Activated naive CD4-positive, alpha-beta T cell treated with anti-CD3 and anti-CD28 coated beads, Interleukin-2, amount 50 U/mL, for 72 hours (primary cell): ENCODE data around the gene CADM2. TPM values are rescaled to one million over a fixed set of nuclear protein-coding genes. Genes with fewer than 3 reads are reported as not detected.
"Not testable (repeated sequence)": the region's sequence is repeated elsewhere in the genome, so short reads cannot be mapped to it uniquely, and the experiment has no call there.

ENCODE experiments used
- ATAC-seq, 2 donors: fragments of 150-1000 bp; cut with Tn5 transposase; 2 replicates each; pipeline ENCODE4 v1.10.0; 2021; ENCODE audit warnings: mild to moderate bottlenecking in 2 of 2, moderate library complexity in 2 of 2
- DNase-seq, 2 donors: peaks; one replicate each; pipeline ENCODE4 v3.0.0; 2021 to 2022; ENCODE audit warnings: low spot score in 2 of 2
- H3K27ac Mint-ChIP-seq, 2 donors: one replicate each; pipeline ENCODE4 v1.8.0; 2022; ENCODE audit warnings: mild to moderate bottlenecking in 2 of 2, mixed read lengths in 2 of 2
- H3K36me3 Mint-ChIP-seq, 2 donors: one replicate each; pipeline ENCODE4 v1.8.0; 2022; ENCODE audit warnings: mixed read lengths in 2 of 2
- H3K9me3 Mint-ChIP-seq, 2 donors: one replicate each; pipeline ENCODE4 v1.8.0; 2022; ENCODE audit warnings: mixed read lengths in 2 of 2
- total RNA-seq, 2 donors: library from RNA; stranded (reverse); gene quantifications; one replicate each; pipeline ENCODE4 v1.2.3, GENCODE V29; 2022

Gene CADM2
- total RNA-seq, 2 donors from 2014 or later, result not detected

DNA sequence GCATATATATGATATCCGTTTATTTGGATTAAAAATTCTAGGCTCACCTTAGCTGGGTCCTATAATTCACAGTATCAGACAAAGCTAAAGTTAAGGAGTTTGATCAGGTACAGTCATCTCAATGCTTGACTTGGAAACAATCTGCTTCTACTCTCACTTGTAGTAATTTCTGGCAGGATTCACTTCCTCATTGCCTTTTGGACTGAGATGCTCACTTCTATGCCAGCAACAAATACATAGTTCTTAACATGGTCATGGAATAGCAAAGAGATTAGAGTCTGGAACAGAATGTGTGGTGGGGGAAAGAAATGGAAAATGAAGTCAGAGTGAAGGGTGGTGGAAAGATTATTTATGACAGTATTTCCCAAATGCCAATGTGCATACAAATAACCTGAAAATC is 693.6 kb downstream of the CADM2 start:
- H3K27ac Mint-ChIP-seq, result no peak overlapping the region
- DNase-seq (no peak), ATAC-seq (no peak)
- H3K36me3 Mint-ChIP-seq, result no peaks in the 10 kb centered on the region
- H3K9me3 Mint-ChIP-seq, result peaks cover 19 to 36% of the 10 kb centered on the region in 2 donors

DNA sequence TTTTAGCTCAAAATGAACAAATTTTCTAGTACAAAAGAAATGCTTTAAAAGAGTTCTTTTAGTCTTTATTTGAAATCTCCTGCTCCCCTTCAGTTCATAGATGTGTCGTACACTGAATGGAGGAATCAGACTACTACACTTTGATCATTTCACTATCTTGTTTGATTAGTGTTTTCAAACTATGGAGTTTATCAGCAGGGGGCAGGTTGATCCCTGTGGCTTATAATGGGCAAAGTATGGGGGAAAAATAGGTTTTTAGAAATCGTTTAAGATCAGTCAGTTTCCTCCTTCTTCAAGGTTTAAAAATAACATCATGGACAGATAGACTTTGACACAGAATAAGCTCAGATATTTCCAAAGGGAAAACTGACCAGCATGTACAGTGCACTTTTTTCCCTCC is 701.7 kb downstream of the CADM2 start:
- peaks cover 6 to 10% of the 10 kb centered on the region in 2 donors for H3K9me3 Mint-ChIP-seq
- H3K36me3 Mint-ChIP-seq, result no peaks in the 10 kb centered on the region
- no peak overlapping the region for H3K27ac Mint-ChIP-seq
- DNase-seq (no peak), ATAC-seq (no peak)

DNA sequence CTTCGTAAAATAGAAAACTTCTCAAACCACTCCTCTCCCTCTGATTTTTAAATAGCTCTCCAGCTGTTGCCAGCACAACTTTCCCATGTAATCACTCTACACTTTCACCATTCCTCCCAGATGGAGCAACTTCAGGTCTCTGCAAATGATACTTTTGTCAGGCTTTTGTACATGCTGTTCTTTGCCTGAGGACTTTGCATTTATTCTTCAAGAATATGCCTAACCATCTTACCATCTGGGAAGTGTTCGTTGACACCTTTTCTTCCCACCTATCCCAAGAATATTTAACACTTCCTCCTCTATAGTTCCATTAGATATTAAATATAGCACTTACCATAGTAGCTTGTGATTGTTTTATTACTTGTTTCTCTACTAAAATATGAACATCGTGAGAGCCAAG is 703.7 kb downstream of the CADM2 start:
- Mint-ChIP-seq H3K9me3 (peaks cover 0 to 4% of the 10 kb centered on the region in 2 donors), H3K36me3 (no peaks in the 10 kb centered on the region), H3K27ac (no peak overlapping the region)
- no peak for DNase-seq
- ATAC-seq, result no peak

DNA sequence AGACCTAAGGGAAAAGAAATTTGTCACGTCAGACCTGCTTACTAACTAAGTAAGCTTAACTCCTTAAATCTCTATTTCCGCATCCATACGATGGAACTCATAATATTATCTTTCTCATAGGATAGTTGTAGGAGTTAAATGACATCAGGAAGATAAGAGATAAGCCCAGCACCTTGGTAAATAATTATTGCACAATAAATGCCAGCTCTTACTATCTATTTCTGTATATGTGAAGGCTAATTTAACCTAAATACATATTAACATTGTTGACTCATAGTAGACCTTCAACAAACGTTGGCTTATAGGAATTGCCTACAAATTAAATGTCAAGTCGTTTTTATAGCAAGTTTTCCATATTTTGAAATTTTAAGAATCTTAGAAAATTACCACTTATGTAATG is 709.0 kb downstream of the CADM2 start:
- no peak for DNase-seq
- H3K36me3 Mint-ChIP-seq, result no peaks in the 10 kb centered on the region
- peaks cover 0 to 9% of the 10 kb centered on the region in 2 donors for H3K9me3 Mint-ChIP-seq
- no peak for ATAC-seq
- no peak overlapping the region for H3K27ac Mint-ChIP-seq

DNA sequence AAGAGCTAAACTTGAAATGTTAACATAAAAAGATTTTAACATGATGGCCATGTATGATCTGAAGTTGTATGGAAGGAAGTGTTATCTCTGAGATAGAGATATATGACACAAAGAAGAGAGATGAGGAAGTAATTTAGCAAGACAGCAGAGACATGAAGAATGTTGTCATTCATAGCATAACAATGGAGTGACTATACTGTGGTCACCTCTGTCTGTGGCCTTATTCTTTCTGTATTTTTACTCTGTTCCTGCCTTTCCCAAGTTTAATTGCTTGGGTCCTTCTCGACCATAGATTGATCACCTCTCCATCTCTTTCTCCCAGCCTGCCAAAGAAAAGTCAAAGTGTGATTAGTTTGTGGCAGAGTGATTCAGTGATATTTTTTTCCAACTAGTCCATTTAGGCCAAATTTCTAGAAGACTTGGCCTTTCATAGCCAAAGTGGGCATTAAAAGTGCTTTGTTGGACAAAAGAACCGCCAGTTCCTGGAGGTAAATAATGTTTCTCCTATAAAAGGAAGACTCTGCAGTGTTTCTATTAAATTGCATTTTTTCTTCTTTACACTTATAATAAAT is 711.9 kb downstream of the CADM2 start:
- H3K36me3 Mint-ChIP-seq, result no peaks in the 10 kb centered on the region
- H3K9me3 Mint-ChIP-seq, result peaks cover 3 to 13% of the 10 kb centered on the region in 2 donors
- no peak overlapping the region for H3K27ac Mint-ChIP-seq
- no peak for DNase-seq
- no peak for ATAC-seq

DNA sequence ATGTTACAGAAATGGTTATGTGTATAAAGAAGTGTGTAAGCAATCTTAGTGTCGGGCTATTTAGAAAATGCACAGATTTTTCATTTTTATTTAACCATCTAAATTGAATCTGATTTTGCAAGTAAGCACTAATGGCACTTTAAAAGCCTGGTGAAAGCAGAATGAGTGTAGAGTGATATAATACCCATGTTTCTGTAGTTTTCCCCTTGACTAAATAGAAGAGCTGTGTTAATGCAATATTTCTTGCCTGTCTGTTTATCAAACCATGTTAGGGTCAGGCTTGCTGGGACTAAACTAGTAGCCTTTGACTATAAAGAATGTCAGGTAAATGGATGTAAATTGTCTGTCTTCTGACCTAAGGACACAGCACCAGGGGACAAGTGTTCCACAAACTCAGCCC is 714.0 kb downstream of the CADM2 start:
- no peak for ATAC-seq

DNA sequence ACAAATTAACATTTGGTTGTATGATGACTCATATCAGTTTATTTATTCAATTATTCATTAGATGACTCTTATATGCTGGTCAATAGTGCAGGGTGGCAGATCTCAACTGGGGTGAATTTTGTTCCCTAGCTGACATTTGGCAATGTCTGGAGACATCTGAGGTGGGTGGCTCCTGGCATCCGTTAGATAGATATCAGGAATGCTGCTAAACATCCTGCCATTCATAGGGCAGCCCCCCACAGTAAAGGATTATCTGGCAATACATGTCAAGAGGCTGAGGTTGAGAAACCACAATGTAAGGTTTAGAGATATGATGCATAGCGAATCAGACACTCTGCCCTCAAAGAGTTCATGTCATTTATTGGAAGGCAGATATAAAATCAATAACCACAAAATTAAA is 719.9 kb downstream of the CADM2 start:
- Mint-ChIP-seq H3K36me3 (no peaks in the 10 kb centered on the region), H3K27ac (no peak overlapping the region), H3K9me3 (peaks cover 0 to 10% of the 10 kb centered on the region in 2 donors)
- DNase-seq (no peak), ATAC-seq (no peak)

More for the DNA sequence above, 714.0 kb downstream of the CADM2 start:
- DNase-seq, result no peak
- peaks cover 3 to 17% of the 10 kb centered on the region in 2 donors for H3K9me3 Mint-ChIP-seq
- H3K27ac Mint-ChIP-seq, result no peak overlapping the region
- no peaks in the 10 kb centered on the region for H3K36me3 Mint-ChIP-seq

DNA sequence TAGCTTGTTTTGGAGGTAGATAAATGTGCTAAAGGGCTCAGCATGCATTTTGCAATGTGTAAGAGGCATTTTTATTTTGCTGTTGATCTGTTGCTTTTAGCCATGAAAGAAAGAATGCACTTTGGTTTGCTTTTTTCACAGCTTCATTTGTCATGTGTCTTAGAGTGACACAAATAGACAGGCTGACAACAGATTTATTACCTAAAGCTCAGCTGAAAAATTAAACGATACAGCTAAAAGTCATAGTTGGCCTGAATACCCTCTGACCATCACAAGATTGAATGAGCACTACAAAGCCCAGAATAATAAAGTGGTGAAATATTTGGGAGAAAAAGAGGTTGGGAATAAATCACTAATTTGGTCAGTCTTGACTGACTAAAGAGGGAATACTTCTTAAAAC is 723.1 kb downstream of the CADM2 start:
- DNase-seq (no peak), ATAC-seq (no peak)
- Mint-ChIP-seq H3K36me3 (no peaks in the 10 kb centered on the region), H3K27ac (no peak overlapping the region), H3K9me3 (peaks cover 5 to 11% of the 10 kb centered on the region in 2 donors)

DNA sequence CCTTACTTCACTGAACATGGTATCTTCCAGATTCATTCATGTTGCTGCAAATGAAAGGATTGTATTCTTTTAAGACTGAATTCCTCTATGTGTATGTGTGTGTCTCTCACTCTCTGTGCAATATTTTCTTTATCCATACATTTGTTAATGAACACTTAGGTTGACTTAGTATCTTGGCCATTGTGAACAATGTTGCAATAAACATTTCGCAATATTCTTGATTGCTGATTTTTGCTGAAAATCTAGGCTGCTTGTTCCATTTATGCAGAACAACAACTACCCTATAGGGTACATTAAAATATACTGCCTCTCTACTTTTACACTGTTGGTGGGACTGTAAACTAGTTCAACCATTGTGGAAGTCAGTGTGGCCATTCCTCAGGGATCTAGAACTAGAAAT is 732.4 kb downstream of the CADM2 start:
- DNase-seq (no peak), ATAC-seq (no peak)
- H3K36me3 Mint-ChIP-seq, result no peaks in the 10 kb centered on the region
- H3K27ac Mint-ChIP-seq, result no peak overlapping the region
- H3K9me3 Mint-ChIP-seq, result peaks cover 7% of the 10 kb centered on the region in 2 donors

DNA sequence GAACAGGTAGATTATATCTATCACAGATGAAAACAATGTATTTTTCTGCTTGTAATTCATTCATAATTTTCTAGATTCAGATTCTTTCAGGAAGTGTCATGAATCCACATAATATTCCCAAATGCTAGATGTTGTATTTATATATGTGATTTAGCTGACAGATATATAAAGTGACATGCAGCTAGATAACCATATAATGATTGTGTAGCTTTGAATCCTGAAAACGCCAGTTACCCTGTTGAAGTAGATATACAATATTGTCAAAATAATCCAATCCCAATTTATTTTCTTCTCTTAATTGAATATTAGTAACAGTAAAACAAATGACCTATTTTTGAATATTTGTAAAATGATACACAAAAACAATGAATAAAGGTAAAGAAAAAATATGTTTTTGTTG is 738.4 kb downstream of the CADM2 start:
- Mint-ChIP-seq H3K27ac (no peak overlapping the region), H3K9me3 (peaks cover 10 to 19% of the 10 kb centered on the region in 2 donors), H3K36me3 (no peaks in the 10 kb centered on the region)
- no peak for ATAC-seq
- DNase-seq, result no peak

DNA sequence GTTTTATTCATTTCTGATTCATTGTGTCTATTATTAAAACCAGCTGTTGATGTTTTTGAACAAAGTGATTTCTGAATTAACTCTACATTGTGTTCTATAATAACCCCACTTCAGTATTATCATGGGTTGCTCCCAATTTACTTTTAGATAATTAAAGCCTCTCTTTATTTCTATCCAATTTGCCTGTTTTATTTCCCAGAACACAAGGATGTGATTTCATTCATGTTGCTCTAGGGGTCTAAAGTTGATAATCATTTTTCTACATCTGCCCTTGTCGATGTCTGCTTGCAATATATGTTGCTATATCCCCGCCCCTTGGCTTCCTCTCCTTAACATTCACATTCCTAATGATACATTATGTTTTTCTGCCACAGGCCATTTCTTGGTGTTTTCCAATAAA is 747.3 kb downstream of the CADM2 start:
- Mint-ChIP-seq H3K27ac (no peak overlapping the region), H3K9me3 (peaks cover 8 to 9% of the 10 kb centered on the region in 2 donors), H3K36me3 (no peaks in the 10 kb centered on the region)
- ATAC-seq (no peak), DNase-seq (no peak)

DNA sequence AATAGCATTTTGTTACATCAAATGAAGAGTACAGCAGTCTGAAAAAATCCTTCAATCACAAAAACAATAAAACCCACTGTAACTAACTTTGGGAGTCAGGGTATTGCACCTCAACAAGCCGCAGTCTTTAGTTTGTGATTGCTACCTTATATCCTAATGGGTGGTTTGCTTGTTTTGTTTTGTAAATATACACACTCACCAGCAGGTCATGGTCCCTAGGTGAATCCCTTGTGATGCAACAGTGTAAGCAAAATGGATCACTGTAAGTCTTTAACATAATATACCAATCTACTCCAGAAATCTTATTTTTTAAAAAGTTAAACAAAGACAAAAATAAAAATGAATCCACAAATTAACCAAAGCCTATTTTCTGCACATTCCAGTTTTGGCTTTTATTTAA is 749.5 kb downstream of the CADM2 start:
- not testable (repeated sequence) for ATAC-seq, DNase-seq, H3K27ac Mint-ChIP-seq, H3K36me3 Mint-ChIP-seq, H3K9me3 Mint-ChIP-seq

DNA sequence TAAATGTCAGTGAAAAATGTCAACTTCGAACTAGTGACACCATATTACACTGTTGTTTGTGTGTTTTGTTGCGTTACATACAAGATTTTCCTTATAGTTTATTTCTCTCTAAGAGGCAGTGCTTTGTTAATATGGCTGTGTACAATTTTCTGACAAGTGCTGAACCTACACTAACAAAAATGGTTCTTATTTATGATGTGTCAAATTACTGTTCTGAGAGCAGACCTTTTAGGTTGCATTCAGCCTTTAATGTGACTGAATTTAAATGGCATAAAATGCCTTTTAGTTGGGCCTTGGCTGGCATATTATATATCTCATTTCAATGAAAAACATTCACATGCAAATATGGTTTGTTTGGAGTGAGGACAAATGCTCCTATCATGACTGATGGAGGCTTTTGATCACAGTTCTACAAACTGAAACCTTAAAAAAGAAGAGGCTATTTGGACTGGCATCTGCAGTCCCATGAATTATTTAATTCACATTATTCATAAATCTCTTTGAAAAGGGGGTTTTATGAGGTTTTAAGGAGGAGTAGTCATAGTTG is 750.6 kb downstream of the CADM2 start:
- no peak overlapping the region for H3K27ac Mint-ChIP-seq
- ATAC-seq, result no peak
- peaks cover 4 to 8% of the 10 kb centered on the region in 2 donors for H3K9me3 Mint-ChIP-seq
- no peaks in the 10 kb centered on the region for H3K36me3 Mint-ChIP-seq
- DNase-seq, result no peak

DNA sequence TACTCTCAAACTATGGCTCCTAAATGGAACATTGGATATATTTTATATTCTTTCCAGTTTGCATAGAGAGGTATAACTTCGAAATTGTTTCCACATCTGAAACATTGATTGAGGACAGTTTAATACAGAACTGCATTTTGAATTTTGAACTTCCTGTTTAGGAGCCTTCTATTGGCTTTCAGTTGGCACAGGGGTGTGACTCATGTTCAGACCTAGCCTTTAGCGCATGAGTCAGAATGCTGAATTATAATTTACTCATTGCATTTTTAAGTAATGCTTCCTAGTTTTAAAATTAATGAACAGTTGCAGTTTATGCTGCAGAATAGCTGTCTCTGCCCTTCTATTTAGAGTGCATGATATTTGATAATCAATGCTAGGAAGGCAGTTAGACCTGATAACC is 751.7 kb downstream of the CADM2 start:
- DNase-seq, result no peak
- Mint-ChIP-seq H3K27ac (no peak overlapping the region), H3K36me3 (no peaks in the 10 kb centered on the region), H3K9me3 (peaks cover 6 to 12% of the 10 kb centered on the region in 2 donors)
- ATAC-seq, result no peak

DNA sequence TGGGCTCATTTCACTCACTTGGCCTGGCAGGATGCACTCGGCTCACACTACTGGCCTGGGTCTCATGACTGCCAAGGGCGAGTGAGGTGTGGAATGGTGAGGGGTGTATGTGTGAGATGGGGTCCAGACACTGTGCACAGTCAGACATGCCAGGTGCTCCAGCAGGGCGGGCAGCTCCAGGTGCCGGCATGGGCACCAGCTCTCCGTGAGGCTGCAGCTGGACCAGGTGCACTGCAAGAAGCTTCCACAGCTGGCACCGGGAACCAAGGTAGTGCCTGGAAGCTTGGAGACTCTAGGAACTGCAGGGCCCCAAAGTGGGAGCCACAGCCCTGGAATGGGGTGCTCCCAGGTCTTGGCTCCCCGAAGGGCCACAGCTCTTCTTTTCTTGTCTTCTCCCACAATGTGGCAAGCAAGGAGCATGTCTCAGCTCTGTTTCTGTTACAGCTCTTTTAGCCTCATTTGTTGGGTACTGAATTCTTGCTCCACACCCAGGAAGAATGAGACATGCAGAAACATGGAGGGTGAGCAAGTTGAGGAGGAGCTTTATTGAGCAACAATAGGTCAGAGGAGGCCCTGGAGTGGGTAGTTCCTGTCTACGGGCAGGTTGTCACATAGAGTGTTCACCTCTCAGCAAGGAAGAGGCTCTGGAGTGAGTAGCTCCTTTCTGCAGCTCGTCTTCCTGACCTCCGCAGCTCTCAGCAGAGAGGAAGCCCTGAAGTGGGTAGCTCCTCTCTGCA is 762.8 kb downstream of the CADM2 start:
- ATAC-seq (no peak), DNase-seq (no peak)
- H3K27ac Mint-ChIP-seq, result no peak overlapping the region
- H3K36me3 Mint-ChIP-seq, result peaks cover 0 to 5% of the 10 kb centered on the region in 2 donors
- peaks cover 4 to 7% of the 10 kb centered on the region in 2 donors for H3K9me3 Mint-ChIP-seq

DNA sequence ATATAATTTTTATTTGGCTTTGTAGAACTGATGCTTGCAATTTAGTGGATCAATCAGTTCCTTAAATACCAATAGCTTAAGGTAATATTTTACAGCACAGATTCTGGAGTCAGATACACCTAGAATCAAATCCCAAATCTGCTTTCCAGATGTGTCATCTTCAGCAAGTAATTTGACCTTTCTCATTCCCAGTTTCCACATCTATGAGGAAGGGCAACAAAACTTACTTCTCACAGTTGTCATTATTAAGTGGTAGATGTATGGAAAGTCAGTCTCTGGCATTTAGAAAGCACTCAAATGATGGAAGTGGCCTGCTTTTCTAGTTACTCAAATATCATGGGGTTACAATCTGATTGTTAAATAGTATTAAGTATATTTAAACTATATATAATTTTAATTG is 767.0 kb downstream of the CADM2 start:
- Mint-ChIP-seq H3K27ac (no peak overlapping the region), H3K36me3 (peaks cover 0 to 5% of the 10 kb centered on the region in 2 donors), H3K9me3 (peaks cover 4 to 8% of the 10 kb centered on the region in 2 donors)
- ATAC-seq (no peak), DNase-seq (no peak)

DNA sequence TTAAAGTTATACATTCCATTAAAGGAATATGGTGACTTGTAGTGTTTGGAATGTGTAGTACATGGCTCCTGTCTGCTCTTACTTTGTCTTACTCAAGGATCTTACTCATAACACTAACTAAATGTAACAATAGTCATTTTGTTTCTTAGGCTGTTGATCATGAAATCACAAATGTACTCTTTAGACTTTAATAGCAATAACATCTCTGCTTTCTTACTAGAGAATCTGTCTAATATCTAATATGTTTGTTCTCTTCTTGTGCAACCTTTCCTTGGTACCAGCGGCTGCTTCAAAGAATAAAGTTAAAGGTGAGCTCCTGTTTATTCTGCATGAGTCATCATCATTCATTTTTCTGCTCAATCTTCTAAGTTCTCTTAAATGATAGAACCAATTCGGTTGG is 767.5 kb downstream of the CADM2 start:
- no peak for ATAC-seq

DNA sequence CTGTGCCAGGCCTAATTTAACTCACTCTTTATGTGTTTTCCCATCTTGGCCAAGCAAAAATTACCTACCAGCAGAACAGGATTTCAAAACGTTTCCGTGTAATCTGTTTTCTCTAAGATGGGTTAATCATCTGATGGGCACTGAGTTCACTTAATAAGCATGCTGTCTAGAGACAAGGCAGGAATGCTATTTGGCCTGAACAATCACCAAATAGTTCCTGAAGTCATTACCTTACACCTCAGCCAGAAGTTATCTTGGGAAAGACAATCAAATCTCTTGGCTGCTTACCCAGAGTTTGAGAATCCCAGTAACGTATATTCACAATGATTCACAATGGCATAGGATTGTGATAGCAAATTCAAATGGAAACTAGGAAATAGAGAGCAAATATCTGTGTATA is 779.1 kb downstream of the CADM2 start:
- DNase-seq, result no peak
- Mint-ChIP-seq H3K9me3 (peaks cover 23 to 30% of the 10 kb centered on the region in 2 donors), H3K27ac (no peak overlapping the region), H3K36me3 (no peaks in the 10 kb centered on the region)
- ATAC-seq, result no peak

More for the DNA sequence above, 767.5 kb downstream of the CADM2 start:
- Mint-ChIP-seq H3K9me3 (peaks cover 4 to 6% of the 10 kb centered on the region in 2 donors), H3K27ac (no peak overlapping the region), H3K36me3 (peaks cover 0 to 4% of the 10 kb centered on the region in 2 donors)
- DNase-seq, result no peak
